Esophagus squamous epithelium (tissue), 4 donors: ENCODE measurements around the gene RTN1.

Experiments
- POLR2A ChIP-seq, 4 donors: fragments of 450-650 bp; IDR thresholded peaks; one replicate each; pipeline ENCODE4 v1.6.1; 2017; ENCODE audit warnings: antibody characterized with exemption in 4 of 4, mild to moderate bottlenecking in 4 of 4, moderate library complexity in 3 of 4
- TF ChIP-seq, protein P1 (sequence below), 6 experiments: fragments of 450-650 bp in 4 of 6; fragments of 200-600 bp in 2 of 6; sonication (generic) in 2 of 6; IDR thresholded peaks; one replicate each; pipeline ENCODE4 v1.5.1; 2016 to 2019; ENCODE audit warnings: antibody characterized with exemption in 6 of 6, mild to moderate bottlenecking in 4 of 6, moderate library complexity in 4 of 6

GRCh38 chr14:59882957-59883356 lies 12.4 kb upstream of the RTN1 start:
- TF ChIP-seq, protein P1, sequence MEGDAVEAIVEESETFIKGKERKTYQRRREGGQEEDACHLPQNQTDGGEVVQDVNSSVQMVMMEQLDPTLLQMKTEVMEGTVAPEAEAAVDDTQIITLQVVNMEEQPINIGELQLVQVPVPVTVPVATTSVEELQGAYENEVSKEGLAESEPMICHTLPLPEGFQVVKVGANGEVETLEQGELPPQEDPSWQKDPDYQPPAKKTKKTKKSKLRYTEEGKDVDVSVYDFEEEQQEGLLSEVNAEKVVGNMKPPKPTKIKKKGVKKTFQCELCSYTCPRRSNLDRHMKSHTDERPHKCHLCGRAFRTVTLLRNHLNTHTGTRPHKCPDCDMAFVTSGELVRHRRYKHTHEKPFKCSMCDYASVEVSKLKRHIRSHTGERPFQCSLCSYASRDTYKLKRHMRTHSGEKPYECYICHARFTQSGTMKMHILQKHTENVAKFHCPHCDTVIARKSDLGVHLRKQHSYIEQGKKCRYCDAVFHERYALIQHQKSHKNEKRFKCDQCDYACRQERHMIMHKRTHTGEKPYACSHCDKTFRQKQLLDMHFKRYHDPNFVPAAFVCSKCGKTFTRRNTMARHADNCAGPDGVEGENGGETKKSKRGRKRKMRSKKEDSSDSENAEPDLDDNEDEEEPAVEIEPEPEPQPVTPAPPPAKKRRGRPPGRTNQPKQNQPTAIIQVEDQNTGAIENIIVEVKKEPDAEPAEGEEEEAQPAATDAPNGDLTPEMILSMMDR (IDR thresholded peaks at IDR 0.05): no peak
- TF ChIP-seq POLR2A (IDR thresholded peaks at IDR 0.05): no peak
